Immature natural killer cell (primary cell): ENCODE measurements around the gene PRKAG2. TPM values are rescaled to one million over a fixed set of nuclear protein-coding genes. Genes with fewer than 3 reads are reported as not detected.
"Not testable (repeated sequence)": the region's sequence is repeated elsewhere in the genome, so short reads cannot be mapped to it uniquely, and the experiment has no call there.

Experiments
- DNase-seq, 3 donors: peaks; one replicate each; pipeline ENCODE4 v3.0.0; 2022; ENCODE audit warnings: mixed read lengths in 1 of 3
- H3K27ac Mint-ChIP-seq, 6 donors: one replicate each; pipeline ENCODE4 v1.8.0; 2020; ENCODE audit warnings: mixed read lengths in 6 of 6, mild to moderate bottlenecking in 5 of 6, inconsistent platforms in 4 of 6, moderate library complexity in 3 of 6
- H3K27me3 Mint-ChIP-seq, 3 donors: one replicate each; pipeline ENCODE4 v1.8.0; 2020 to 2021; ENCODE audit warnings: low read depth in 3 of 3, mild to moderate bottlenecking in 3 of 3, mixed read lengths in 3 of 3, moderate library complexity in 3 of 3, inconsistent platforms in 1 of 3
- H3K36me3 Mint-ChIP-seq, 3 donors: one replicate each; pipeline ENCODE4 v1.8.0; 2020; ENCODE audit warnings: mixed read lengths in 3 of 3, inconsistent platforms in 2 of 3, mild to moderate bottlenecking in 2 of 3
- H3K4me1 Mint-ChIP-seq, 2 donors: one replicate each; pipeline ENCODE4 v1.8.0; 2020; ENCODE audit warnings: inconsistent platforms in 2 of 2, mild to moderate bottlenecking in 2 of 2, mixed read lengths in 2 of 2, moderate library complexity in 1 of 2
- H3K4me3 Mint-ChIP-seq, 5 donors: one replicate each; pipeline ENCODE4 v1.8.0; 2020; ENCODE audit warnings: mild to moderate bottlenecking in 5 of 5, mixed read lengths in 5 of 5, inconsistent platforms in 3 of 5, moderate library complexity in 3 of 5
- H3K9me3 Mint-ChIP-seq, 6 donors: one replicate each; pipeline ENCODE4 v1.8.0; 2020; ENCODE audit warnings: mild to moderate bottlenecking in 6 of 6, mixed read lengths in 6 of 6, inconsistent platforms in 4 of 6, moderate library complexity in 3 of 6
- polyA plus RNA-seq, 3 donors: library from polyadenylated mRNA; unstranded; fragments of 300-500 nt; fragmentation: Illumina TruSeq; gene quantifications; one replicate each; pipeline ENCODE4 v1.2.3, GENCODE V29; 2021

PRKAG2 gene
- polyA plus RNA-seq, 3 donors from 2014 or later: 14.7 to 22.5 (median 19.1) TPM

GRCh38 chr7:151754688-151755130 is 122.2 kb downstream of the PRKAG2 start:
- Mint-ChIP-seq H3K27me3 (peaks cover 0 to 3% (median 0%) of the 10 kb centered on the region in 3 donors), H3K4me3 (no peak overlapping the region), H3K9me3 (no peaks in the 10 kb centered on the region), H3K4me1 (peaks cover 8 to 17% of the 10 kb centered on the region in 2 donors), H3K27ac (no peak overlapping the region), H3K36me3 (peaks cover 0 to 7% (median 6%) of the 10 kb centered on the region in 3 donors)
- no peak for DNase-seq

- H3K27ac Mint-ChIP-seq: no peak overlapping the region
- H3K9me3 Mint-ChIP-seq: no peaks in the 10 kb centered on the region
- peaks cover 0 to under 1% (median 0%) of the 10 kb centered on the region in 3 donors for H3K27me3 Mint-ChIP-seq
- peaks cover 0 to 7% (median 6%) of the 10 kb centered on the region in 3 donors for H3K36me3 Mint-ChIP-seq
- H3K4me1 Mint-ChIP-seq: peaks cover 8 to 17% of the 10 kb centered on the region in 2 donors
- no peak for DNase-seq
- H3K4me3 Mint-ChIP-seq: no peak overlapping the region
Observed at GRCh38 chr7:151754142-151754590, 122.7 kb downstream of the PRKAG2 start.

GRCh38 chr7:151752816-151753595 is 123.9 kb downstream of the PRKAG2 start:
- Mint-ChIP-seq H3K27ac (no peak overlapping the region), H3K4me3 (no peak overlapping the region)

GRCh38 chr7:151752037-151752436 is 124.9 kb downstream of the PRKAG2 start:
- H3K4me1 Mint-ChIP-seq: peaks cover 6 to 15% of the 10 kb centered on the region in 2 donors
- H3K27me3 Mint-ChIP-seq: no peaks in the 10 kb centered on the region
- H3K9me3 Mint-ChIP-seq: no peaks in the 10 kb centered on the region
- H3K27ac Mint-ChIP-seq: no peak overlapping the region
- no peak overlapping the region for H3K4me3 Mint-ChIP-seq
- H3K36me3 Mint-ChIP-seq: peaks cover 0 to 7% (median 6%) of the 10 kb centered on the region in 3 donors
- no peak for DNase-seq

More at GRCh38 chr7:151752816-151753595, 123.9 kb downstream of the PRKAG2 start:
- H3K4me1 Mint-ChIP-seq: peaks cover 8 to 17% of the 10 kb centered on the region in 2 donors
- DNase-seq: no peak
- H3K27me3 Mint-ChIP-seq: no peaks in the 10 kb centered on the region
- H3K9me3 Mint-ChIP-seq: no peaks in the 10 kb centered on the region
- peaks cover 0 to 7% (median 6%) of the 10 kb centered on the region in 3 donors for H3K36me3 Mint-ChIP-seq

- Mint-ChIP-seq H3K36me3 (peaks cover 4 to 7% (median 6%) of the 10 kb centered on the region in 3 donors), H3K4me1 (peaks cover 8 to 11% of the 10 kb centered on the region in 2 donors), H3K27me3 (no peaks in the 10 kb centered on the region), H3K4me3 (no peak overlapping the region), H3K9me3 (no peaks in the 10 kb centered on the region), H3K27ac (no peak overlapping the region)
- DNase-seq: no peak
Observed at GRCh38 chr7:151748733-151749132, 128.2 kb downstream of the PRKAG2 start.

- not testable (repeated sequence) for H3K9me3 Mint-ChIP-seq, H3K27me3 Mint-ChIP-seq, DNase-seq, H3K36me3 Mint-ChIP-seq, H3K27ac Mint-ChIP-seq, H3K4me3 Mint-ChIP-seq
- H3K4me1 Mint-ChIP-seq: peaks cover 15 to 18% of the 10 kb centered on the region in 2 donors
Observed at GRCh38 chr7:151748021-151748420, 128.9 kb downstream of the PRKAG2 start.

GRCh38 chr7:151745706-151746105 is 131.2 kb downstream of the PRKAG2 start:
- H3K4me1 Mint-ChIP-seq: peaks cover 19 to 23% of the 10 kb centered on the region in 2 donors
- no peak overlapping the region for H3K4me3 Mint-ChIP-seq
- peaks cover 0 to 4% (median 0%) of the 10 kb centered on the region in 3 donors for H3K36me3 Mint-ChIP-seq
- H3K9me3 Mint-ChIP-seq: no peaks in the 10 kb centered on the region
- H3K27ac Mint-ChIP-seq: no peak overlapping the region
- no peak for DNase-seq
- H3K27me3 Mint-ChIP-seq: no peaks in the 10 kb centered on the region

- H3K27me3 Mint-ChIP-seq: no peaks in the 10 kb centered on the region
- DNase-seq: peak in 2 of 3 donors; percentile 34 to 35
- H3K27ac Mint-ChIP-seq: peak overlapping the region in 1 of 6 donors; percentile 71
- peaks cover 0 to 4% (median 4%) of the 10 kb centered on the region in 3 donors for H3K36me3 Mint-ChIP-seq
- H3K4me1 Mint-ChIP-seq: peaks cover 17 to 23% of the 10 kb centered on the region in 2 donors
- no peaks in the 10 kb centered on the region for H3K9me3 Mint-ChIP-seq
- H3K4me3 Mint-ChIP-seq: no peak overlapping the region
Observed at GRCh38 chr7:151744656-151745638, 132.0 kb downstream of the PRKAG2 start.

- DNase-seq: no peak
- Mint-ChIP-seq H3K36me3 (peaks cover 0 to 4% (median 4%) of the 10 kb centered on the region in 3 donors), H3K9me3 (no peaks in the 10 kb centered on the region), H3K27me3 (no peaks in the 10 kb centered on the region), H3K4me1 (peaks cover 17 to 23% of the 10 kb centered on the region in 2 donors), H3K27ac (no peak overlapping the region), H3K4me3 (no peak overlapping the region)
Observed at GRCh38 chr7:151744051-151744580, 132.8 kb downstream of the PRKAG2 start.

- H3K9me3 Mint-ChIP-seq: no peaks in the 10 kb centered on the region
- peak overlapping the region in 3 of 5 donors; percentile 2 to 4 (median 2) for H3K4me3 Mint-ChIP-seq
- H3K36me3 Mint-ChIP-seq: peaks cover 0 to 4% (median 4%) of the 10 kb centered on the region in 3 donors
- no peaks in the 10 kb centered on the region for H3K27me3 Mint-ChIP-seq
- H3K27ac Mint-ChIP-seq: peak overlapping the region in 3 of 6 donors; percentile 1 to 31 (median 5)
- no peak for DNase-seq
- H3K4me1 Mint-ChIP-seq: peaks cover 17 to 23% of the 10 kb centered on the region in 2 donors
Observed at GRCh38 chr7:151743481-151743983, 133.4 kb downstream of the PRKAG2 start.

- Mint-ChIP-seq H3K4me1 (peaks cover 17 to 23% of the 10 kb centered on the region in 2 donors), H3K36me3 (peaks cover 0 to 4% (median 4%) of the 10 kb centered on the region in 3 donors), H3K9me3 (no peaks in the 10 kb centered on the region), H3K27me3 (no peaks in the 10 kb centered on the region), H3K27ac (peak overlapping the region in 3 of 6 donors; percentile 5 to 53 (median 31)), H3K4me3 (peak overlapping the region in 1 of 5 donors; percentile 4)
- DNase-seq: no peak
Observed at GRCh38 chr7:151742713-151743480, 134.0 kb downstream of the PRKAG2 start.

- no peaks in the 10 kb centered on the region for H3K27me3 Mint-ChIP-seq
- no peaks in the 10 kb centered on the region for H3K9me3 Mint-ChIP-seq
- H3K4me1 Mint-ChIP-seq: peaks cover 19 to 23% of the 10 kb centered on the region in 2 donors
- no peak for DNase-seq
- H3K27ac Mint-ChIP-seq: no peak overlapping the region
- H3K4me3 Mint-ChIP-seq: no peak overlapping the region
- peaks cover 0 to 4% (median 4%) of the 10 kb centered on the region in 3 donors for H3K36me3 Mint-ChIP-seq
Observed at GRCh38 chr7:151741585-151741984, 135.3 kb downstream of the PRKAG2 start.
